Measurements from ENCODE around the gene ANKUB1.

The ANKUB1 gene

GRCh38 chr3:149736953-149737205, 55.5 kb downstream of the ANKUB1 start:
- TF ChIP-seq EZH2phosphoT487 (IDR thresholded peaks at IDR 0.05; ENCODE audit: borderline replicate concordance, low read length) (no peak), CTCF (IDR thresholded peaks at IDR 0.05; ENCODE audit: low read depth, low read length, poor library complexity, severe bottlenecking) (no peak)
- no peak overlapping the region for H3K27ac ChIP-seq (ENCODE audit: low read depth, low read length)
- no peak overlapping the region for H3K4me3 ChIP-seq (ENCODE audit: low read length)
- no peak overlapping the region for H3K4me2 ChIP-seq (ENCODE audit: low read length)
- H3F3A ChIP-seq (ENCODE audit: control insufficient read depth, insufficient read depth) = no peaks in the 10 kb centered on the region
- H3K36me3 ChIP-seq (ENCODE audit: control insufficient read depth, low read length) = peaks cover 20% of the 10 kb centered on the region
- H4K20me1 ChIP-seq (ENCODE audit: control insufficient read depth, insufficient read depth, low read depth, low read length) = no peaks in the 10 kb centered on the region
- H3K9me2 ChIP-seq (replicated peaks; ENCODE audit: control insufficient read depth, low read length) = no peaks in the 10 kb centered on the region
- H3K27me3 ChIP-seq (ENCODE audit: control insufficient read depth, low read length) = no peaks in the 10 kb centered on the region; the same call in 1 of the 2 replicates
- no peaks in the 10 kb centered on the region for H3K79me2 ChIP-seq (ENCODE audit: control insufficient read depth, low read length)
- no peaks in the 10 kb centered on the region for H3K4me1 ChIP-seq (ENCODE audit: control insufficient read depth, low read length)
- H3K9me3 ChIP-seq (ENCODE audit: control insufficient read depth, insufficient read depth, low read length) = no peaks in the 10 kb centered on the region

- Histone ChIP-seq H3K36me3 (ENCODE audit: control insufficient read depth, low read length) (peaks cover 16% of the 10 kb centered on the region), H3K4me2 (ENCODE audit: low read length) (no peak overlapping the region), H3K4me3 (ENCODE audit: low read length) (no peak overlapping the region), H3K27ac (ENCODE audit: low read depth, low read length) (no peak overlapping the region), H3K27me3 (ENCODE audit: control insufficient read depth, low read length) (no peaks in the 10 kb centered on the region; the same call in 1 of the 2 replicates), H3K4me1 (ENCODE audit: control insufficient read depth, low read length) (no peaks in the 10 kb centered on the region), H3K9me2 (replicated peaks; ENCODE audit: control insufficient read depth, low read length) (no peaks in the 10 kb centered on the region), H3F3A (ENCODE audit: control insufficient read depth, insufficient read depth) (no peaks in the 10 kb centered on the region), H3K79me2 (ENCODE audit: control insufficient read depth, low read length) (no peaks in the 10 kb centered on the region), H3K9me3 (ENCODE audit: control insufficient read depth, insufficient read depth, low read length) (no peaks in the 10 kb centered on the region), H4K20me1 (ENCODE audit: control insufficient read depth, insufficient read depth, low read depth, low read length) (no peaks in the 10 kb centered on the region)
- TF ChIP-seq CTCF (IDR thresholded peaks at IDR 0.05; ENCODE audit: low read depth, low read length, poor library complexity, severe bottlenecking) (no peak), EZH2phosphoT487 (IDR thresholded peaks at IDR 0.05; ENCODE audit: borderline replicate concordance, low read length) (no peak)
Observed at GRCh38 chr3:149736175-149736952, 56.0 kb downstream of the ANKUB1 start.

GRCh38 chr3:149732234-149732633, 60.1 kb downstream of the ANKUB1 start:
- Histone ChIP-seq H3K27me3 (ENCODE audit: control insufficient read depth, low read length) (no peaks in the 10 kb centered on the region; the same call in 1 of the 2 replicates), H3F3A (ENCODE audit: control insufficient read depth, insufficient read depth) (no peaks in the 10 kb centered on the region), H3K4me1 (ENCODE audit: control insufficient read depth, low read length) (no peaks in the 10 kb centered on the region), H3K9me2 (replicated peaks; ENCODE audit: control insufficient read depth, low read length) (no peaks in the 10 kb centered on the region), H3K9me3 (ENCODE audit: control insufficient read depth, insufficient read depth, low read length) (no peaks in the 10 kb centered on the region), H3K4me3 (ENCODE audit: low read length) (no peak overlapping the region), H3K4me2 (ENCODE audit: low read length) (no peak overlapping the region), H3K36me3 (ENCODE audit: control insufficient read depth, low read length) (no peaks in the 10 kb centered on the region), H3K79me2 (ENCODE audit: control insufficient read depth, low read length) (no peaks in the 10 kb centered on the region), H3K27ac (ENCODE audit: low read depth, low read length) (no peak overlapping the region), H4K20me1 (ENCODE audit: control insufficient read depth, insufficient read depth, low read depth, low read length) (no peaks in the 10 kb centered on the region)
- TF ChIP-seq EZH2phosphoT487 (IDR thresholded peaks at IDR 0.05; ENCODE audit: borderline replicate concordance, low read length) = no peak
- TF ChIP-seq CTCF (IDR thresholded peaks at IDR 0.05; ENCODE audit: low read depth, low read length, poor library complexity, severe bottlenecking) = no peak

All from DOHH2 (cell line).